Fibroblast of skin of left biceps (primary cell): ENCODE data around the gene CD7.
A peak's percentile ranks its signal among the peaks of the same experiment; 100 is the strongest.

Experiments used
- DNase-seq, 2 experiments: peaks; one replicate each; pipeline ENCODE4 v3.0.0-alpha.2; 2013; ENCODE audit warnings: low read depth in 2 of 2

Gene CD7

DNA sequence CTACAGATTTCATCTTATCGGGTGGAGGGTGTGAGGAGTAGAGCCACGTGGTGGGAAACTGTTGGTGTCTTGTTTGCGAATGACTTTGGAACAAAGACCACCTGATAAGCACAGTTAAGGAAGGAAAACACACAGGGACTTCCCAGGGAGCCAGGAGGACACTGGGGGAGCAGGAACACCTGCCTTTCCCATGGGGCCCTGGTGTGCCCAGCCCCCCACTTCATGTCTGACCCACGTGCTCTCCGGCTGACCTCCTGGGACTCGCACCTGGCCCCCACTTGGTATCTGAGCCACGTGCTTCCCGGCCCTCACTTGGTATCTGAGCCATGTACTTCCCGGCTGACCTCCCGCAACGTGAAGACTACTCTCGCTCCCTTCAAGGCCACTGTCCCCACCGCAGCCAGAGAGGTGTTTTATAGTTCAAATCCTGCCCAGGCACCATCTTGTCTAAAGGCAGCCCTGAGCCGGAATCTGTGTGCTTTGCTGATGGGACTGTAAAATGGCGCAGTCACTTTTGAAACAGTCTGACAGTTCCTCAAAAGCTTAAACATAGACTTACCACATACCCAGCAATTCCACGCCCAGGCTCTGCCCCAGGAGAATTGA lies 38.5 kb downstream of the CD7 start:
- no peak for DNase-seq

DNA sequence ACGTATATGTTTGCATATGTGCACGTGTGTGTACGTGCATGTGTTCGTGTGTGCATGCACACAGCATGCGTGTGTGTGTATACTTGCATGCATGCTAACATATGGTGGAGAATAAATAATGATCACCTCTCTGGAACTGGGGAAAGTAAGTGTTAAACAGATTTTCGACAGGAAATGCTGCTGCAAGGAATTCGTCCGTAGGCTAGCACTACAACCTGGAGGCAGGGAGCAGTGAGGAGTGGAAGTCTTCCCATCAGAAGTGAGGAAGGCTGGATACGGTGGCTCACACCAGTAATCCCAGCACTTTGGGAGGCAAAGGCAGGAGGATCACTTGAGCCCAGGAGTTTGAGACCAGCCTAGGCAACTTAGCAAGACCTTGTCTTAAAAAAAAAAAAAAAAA lies 39.1 kb downstream of the CD7 start:
- no peak for DNase-seq

DNA sequence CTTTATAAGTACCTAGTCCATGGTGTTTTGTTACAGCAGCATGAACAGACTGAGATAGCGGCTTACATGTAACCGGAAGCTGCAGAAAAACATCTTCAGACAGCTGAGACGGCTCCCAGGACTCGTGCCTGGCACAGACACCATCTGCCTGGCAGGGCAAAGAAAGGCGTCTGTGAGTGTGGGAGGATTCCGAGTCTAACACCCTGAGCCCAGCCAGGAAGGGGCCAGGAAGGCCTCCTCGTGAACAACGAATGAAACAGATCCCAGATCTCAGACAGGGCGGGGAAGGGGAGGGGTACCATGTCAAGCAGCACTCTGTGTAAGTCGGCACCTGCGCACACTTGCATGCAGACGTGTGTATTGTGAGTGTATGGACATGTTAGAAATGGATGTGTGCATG lies 39.6 kb downstream of the CD7 start:
- no peak for DNase-seq

DNA sequence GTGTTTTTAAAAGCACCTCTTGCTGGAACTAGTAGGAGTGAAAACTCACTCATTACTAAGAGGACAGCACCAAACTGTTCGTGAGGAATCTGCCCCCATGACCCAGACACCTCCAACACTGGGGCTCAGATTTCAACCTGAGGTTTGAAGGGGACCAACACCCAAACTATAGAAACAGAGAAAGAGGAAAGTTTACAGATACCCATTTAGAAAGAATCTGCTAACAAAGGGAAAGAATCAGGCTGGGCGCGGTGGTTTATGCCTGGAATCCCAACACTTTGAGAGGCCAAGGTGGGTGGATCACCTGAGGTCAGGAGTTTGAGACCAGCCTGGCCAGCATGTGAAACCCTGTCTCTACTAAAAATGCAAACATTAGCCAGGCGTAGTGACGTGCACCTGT lies 40.5 kb downstream of the CD7 start:
- no peak for DNase-seq

DNA sequence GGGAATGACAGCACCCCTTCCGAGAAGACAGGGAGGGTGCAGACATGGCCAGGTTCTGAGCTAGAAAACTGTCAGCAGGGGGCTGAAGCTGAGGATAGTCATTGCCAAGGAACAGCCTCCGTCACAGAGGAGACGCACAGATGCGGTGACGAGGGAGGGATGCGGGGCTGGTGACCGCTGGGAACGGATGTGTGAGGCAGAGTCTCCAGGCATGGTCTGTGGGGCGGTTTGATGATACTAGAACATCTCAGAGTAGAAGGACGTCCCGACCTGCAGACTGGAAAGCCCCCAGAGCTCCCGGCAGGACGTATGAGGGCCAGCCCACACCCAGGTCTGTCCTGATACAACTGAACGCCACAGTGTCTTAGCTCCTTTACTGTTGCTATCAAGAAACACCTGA lies 42.1 kb downstream of the CD7 start:
- no peak for DNase-seq

DNA sequence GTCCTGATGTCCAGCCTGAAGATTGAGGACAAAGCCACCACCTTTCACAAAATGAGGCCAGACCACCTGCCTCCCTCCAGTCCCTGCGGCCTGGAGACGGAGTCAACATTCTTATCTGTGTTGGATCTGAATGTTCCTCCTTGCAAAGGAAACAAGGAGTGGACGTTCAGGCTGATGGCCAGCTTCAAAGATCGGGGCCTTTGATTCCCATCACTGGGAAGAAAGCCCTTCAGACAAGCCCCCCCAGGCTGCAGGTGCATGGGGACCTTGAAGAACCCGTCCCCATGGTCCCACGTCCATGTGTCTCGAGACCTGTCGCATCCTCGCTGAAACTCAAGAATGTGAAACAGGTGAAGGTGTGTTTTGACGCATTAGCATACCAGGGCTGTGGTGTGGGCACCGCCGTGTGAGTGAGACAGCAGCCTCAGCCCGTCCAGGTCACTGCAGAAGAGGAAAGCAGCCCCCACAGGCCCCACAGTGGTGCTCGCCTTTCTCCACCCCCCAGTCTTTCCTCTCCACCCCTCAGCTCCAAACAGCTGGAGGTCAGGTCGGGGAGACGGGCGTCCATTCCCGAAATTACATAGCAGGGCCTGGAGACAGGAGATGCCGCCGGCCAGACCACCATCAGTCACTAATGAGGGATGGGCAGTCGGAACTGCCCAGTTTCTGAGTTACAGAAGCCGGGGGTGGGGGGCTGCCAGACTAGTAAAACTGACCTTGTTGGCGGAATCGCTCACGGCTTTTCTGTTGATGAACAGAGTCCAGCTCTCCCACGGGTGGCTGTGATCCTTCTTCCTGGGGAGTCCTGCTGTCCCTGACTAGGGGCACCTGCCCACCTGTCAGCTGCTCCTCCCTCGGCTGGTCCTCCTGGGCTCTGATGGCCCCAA lies 43.0 kb downstream of the CD7 start:
- no peak for DNase-seq

DNA sequence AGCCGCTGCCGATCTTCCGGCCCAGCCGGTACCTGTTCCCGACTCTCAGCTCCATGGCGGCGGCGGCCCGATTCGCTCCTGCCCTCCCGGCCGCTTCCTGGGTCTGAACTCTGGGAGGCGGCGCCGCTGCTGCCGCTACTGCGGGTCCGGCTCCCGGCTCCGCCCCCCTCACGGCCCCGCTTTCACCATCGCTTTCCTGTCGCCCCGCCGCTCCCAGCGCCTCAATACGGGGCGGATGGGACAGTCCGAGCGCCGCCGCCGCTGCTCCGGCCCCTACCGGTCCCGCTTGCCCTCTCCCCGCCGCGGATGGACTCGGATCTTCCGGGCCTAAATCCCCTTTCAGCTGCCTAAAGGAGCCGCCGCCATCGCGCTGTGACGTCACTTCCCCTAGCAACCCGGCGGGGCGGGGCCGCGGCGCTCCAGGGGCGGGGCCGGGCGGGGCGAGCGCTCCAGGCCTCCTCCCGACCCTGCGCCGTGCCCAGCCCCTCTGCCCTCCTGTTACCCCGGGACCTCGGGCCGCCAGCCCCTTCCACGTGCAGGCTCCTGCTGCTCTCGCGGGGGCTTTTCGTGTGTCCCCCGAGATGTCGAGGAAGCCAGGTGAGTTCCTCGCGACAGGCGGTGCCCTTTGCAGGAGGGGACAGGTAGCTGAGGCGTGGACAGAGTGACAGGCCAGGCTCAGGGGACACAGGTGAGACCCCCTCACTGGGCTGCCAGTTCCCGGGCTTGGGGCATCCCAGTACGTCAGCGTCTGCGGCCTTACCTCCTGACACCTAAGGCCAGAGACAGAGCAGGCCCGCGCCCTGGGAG lies 43.9 kb downstream of the CD7 start, which contains the start of gene CSNK1D:
Gene CSNK1D (minus strand): TSS at position 374 of the 807 bp plus-strand sequence. CDS start 319 bp downstream, at position 55.
- peak; percentile 44 to 61 for DNase-seq

DNA sequence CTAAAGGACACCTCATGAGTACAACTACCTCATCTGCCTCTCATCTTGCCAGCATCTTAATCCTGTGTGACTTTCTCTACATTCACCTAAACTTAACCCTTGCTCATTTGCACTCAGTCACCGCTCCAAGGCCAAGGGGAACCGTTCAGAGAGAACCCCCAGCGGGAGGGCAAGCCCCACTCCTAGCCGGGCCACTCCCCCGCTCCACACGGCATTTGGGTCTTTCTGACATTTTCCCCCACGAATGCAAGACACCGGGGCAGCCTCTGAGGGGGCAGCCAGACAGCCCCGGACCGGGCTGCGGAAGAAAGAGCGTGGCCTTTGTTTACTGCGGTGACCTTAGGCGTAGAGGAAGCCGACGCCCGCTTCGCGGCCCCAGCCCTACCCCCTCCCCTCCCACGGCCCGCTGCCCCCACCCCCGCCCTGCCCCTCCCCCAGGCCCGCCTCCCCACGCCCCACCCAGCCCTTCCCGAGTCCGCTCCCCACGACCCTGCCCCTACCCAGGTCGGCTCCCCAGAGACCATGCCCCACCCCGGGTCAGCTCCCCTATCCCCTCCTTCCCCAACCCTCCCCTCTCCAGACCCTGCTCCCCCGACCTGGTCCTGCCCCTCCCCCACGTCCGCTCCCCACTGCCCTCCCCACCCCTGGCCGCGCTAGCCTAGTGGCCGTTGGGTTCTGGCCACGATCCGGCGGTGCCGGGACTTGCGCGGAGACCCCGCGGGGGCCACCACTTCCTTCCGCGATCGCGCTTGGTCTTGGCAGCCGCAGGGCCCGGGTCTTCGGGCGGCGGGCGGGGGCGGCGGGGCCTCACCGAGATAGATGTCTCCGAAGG lies 44.7 kb downstream of the CD7 start:
- no peak for DNase-seq

DNA sequence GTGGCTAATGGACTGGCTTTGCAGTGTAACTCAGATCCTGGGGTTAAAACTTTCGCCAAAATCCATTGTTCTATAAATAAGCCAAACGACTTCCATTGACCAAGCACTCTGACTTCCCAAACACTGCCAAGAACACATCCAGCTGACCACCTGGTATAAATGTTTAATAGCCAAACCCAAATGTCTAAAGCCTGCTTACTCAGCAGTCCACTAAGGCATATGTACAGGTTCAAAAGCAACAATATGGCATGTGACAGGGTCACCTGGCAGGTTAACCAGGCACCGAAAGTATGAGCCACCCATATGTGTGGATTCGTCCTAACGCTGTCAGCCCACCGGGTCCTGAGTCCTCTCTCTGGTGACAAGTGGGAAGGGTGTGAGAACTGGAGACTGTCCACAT lies 46.0 kb downstream of the CD7 start:
- no peak for DNase-seq

DNA sequence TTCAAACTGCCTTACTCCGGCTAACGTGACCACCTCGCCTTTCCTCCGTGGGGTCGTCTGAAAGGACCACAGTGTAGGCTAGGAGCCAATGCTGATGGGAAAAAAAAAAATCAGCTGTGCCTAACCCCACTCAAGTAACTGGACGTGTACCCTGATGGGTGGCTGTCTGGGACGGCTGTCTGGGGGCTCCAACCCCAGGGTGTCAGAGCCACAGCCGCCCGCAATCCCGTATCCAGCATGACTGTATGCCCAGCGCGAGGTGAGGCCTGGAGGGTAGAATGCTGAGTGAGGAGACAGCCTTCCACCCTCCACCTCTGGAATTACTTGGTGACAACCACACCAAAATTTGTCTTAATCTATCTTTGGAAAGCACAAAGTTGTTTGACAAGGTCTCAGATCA lies 46.8 kb downstream of the CD7 start:
- DNase-seq: no peak

DNA sequence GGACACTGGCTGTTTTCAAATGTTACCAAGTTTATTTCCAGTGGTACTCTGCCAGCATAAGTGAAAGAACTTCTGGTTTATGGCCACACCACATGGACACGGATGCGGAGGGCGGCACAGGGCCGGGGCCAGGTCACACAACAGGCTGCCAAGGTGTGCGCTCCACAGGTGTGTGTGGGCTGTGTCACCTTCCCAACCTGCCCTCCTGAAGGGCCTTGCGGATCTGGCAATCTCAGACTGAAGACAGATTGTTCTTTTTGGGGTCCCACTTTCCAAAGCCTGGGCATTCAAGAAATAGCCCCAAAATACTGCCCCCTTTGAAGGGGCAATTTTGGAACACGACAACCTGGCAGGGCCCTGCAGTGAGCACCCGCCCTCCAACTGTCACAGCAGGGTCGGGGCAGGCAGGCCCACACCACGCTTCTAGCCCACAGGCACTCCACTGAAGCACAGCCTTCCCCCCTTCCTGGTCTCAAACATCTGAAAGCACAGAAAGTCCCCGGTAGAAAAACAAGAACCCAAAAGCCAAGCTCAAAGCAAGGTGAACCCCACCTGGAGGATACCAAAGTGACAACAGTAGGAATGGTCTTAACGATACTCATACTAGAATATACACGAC lies 47.4 kb downstream of the CD7 start:
- DNase-seq: no peak

DNA sequence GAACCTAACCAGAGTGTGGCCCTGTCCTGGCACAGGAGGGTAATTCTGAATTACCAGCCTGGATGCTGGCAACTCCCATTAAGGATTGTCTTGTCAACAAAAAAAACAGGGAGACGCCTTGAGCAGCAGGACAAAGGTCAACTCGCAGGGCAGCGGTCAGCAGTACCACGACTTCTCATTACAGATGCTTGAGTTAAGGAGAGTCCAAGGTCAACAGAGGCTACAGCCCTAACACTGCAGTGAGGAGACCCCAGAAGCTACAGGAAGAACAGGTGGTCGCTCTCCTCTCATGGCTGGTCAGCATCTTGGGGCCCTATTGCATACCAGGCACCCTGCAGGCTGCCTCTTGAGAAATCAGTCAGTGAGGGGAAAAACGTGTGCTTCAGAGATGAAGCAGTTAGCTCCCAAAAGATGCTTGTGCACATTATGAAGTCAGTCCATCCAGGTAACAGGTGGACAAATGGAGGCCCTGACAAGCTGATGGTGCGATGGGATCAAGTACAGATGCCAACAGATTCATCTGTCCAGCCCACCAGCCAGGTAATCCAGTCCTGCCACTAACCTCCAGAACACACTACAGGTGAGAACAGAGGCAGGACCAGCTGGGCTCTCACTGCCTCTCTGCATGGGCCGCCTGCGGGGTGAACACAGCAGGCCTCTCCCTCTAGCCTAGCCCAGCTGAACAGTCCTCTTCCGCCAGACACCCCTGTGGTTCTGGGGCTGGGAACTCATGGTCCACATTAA lies 48.1 kb downstream of the CD7 start:
- no peak for DNase-seq

DNA sequence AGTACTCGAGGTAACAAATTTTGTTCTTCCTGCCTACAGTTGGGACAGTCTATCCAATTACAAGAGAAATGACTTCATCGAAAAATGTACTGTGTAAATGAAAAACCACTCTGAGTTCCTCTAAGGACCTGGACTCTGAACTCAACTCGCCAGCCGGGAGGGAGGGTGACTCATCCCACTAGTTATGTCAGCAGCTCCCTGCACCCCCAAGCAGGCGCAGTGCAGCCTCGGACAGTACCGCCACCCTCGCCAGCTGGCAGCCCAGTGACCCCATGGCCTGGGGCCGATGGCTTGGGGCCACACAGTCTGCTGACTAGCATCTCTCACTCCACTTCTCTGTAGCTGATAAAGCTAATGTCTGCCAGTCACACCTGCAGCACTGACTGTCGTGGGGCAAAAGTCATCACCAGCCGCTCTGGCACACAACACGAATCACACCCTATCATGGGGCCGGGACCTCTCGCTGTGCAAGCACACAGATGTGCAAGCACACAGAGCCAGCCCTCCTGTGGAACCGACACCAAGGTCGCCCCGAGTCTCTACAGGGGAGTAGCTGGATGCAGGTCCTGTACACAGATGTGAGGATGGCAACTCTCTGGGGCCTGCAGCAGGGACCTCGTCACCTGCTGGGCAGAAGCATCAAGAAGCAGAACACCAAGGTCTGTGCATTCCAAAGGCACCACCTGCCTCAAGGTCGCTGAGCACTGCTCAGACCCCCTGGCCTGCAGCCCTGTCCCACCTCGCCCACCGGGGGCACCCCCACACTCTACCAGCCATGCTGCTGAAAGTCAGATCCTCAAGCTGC lies 49.6 kb downstream of the CD7 start:
- peak; percentile 47 to 53 for DNase-seq

DNA sequence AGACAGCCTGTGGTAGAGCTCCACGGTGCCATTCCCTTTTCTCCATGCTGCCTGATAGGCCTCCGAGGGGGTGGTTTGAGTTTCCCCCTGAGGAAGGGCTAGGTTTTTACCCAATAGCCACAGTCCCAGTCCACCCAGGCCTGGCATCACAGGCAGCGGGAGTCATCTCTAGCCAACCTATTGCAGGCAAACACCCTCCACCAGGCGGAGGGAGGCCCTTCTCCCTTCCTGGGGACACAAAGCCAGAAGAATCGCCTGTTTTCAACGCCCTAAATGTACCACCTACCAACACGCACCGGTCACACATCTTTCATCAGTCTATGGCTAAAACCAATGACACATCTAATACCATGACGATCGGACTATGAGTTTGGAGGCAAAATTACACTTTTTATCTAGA lies 51.3 kb downstream of the CD7 start:
- DNase-seq: no peak
